ENCODE measurements around the gene SPARCL1. TPM values are rescaled to one million over a fixed set of nuclear protein-coding genes. Genes with fewer than 3 reads are reported as not detected.

Gene SPARCL1
- total and polyA plus RNA-seq, 2 experiments from 2014 or later, result 1.5 to 2.4 TPM

- TF ChIP-seq ZNF462 (CRISPR knock-in tag; IDR thresholded peaks at IDR 0.05), result no peak
- no peak for TF ChIP-seq EZH2 (IDR thresholded peaks at IDR 0.05; ENCODE audit: low read depth, unreplicated experiment)
Observed at GRCh38 chr4:87462102-87462501, 67.1 kb downstream of the SPARCL1 start (continued).

GRCh38 chr4:87461281-87461700 is 67.9 kb downstream of the SPARCL1 start:
- no peaks in the 10 kb centered on the region for H3F3A ChIP-seq (replicated peaks; ENCODE audit: low read depth)
- H3K9me2 ChIP-seq (ENCODE audit: insufficient read depth), result no peaks in the 10 kb centered on the region
- no peaks in the 10 kb centered on the region for H4K20me1 ChIP-seq (replicated peaks; ENCODE audit: insufficient read depth)
- DNase-seq (ENCODE audit: low spot score), result no peak
- H3K4me1 ChIP-seq (ENCODE audit: insufficient read depth), result peaks cover 13% of the 10 kb centered on the region
- Mint-ChIP-seq H3K36me3 (ENCODE audit: low read depth) (peaks cover 21% of the 10 kb centered on the region), H3K4me3 (no peak overlapping the region), H3K27ac (no peak overlapping the region), H3K27me3 (ENCODE audit: insufficient read depth, low read depth, poor library complexity) (no peaks in the 10 kb centered on the region), H3K9me3 (no peaks in the 10 kb centered on the region), H3K4me1 (peaks cover 9% of the 10 kb centered on the region; the same call in 2 of the 3 replicates)
- no peaks in the 10 kb centered on the region for H3K79me2 ChIP-seq (replicated peaks; ENCODE audit: insufficient read depth)
- 0 out of 2 replicates have a peak, but pooled peaks cover 6% of the 10 kb centered on the region for H3K36me3 ChIP-seq (ENCODE audit: insufficient read depth)
- peak overlapping the region; percentile 16; the same call in 1 of the 2 replicates for H3K4me2 ChIP-seq
- no peak overlapping the region for H3K4me3 ChIP-seq
- ATAC-seq, result no peak
- no peak overlapping the region for H3K27ac ChIP-seq (ENCODE audit: low read depth)
- no peaks in the 10 kb centered on the region for H3K27me3 ChIP-seq (ENCODE audit: insufficient read depth)
- no peak overlapping the region for H2AFZ ChIP-seq
- TF ChIP-seq JUNB (IDR thresholded peaks at IDR 0.05; ENCODE audit: unreplicated experiment), result no peak
- no peak for TF ChIP-seq STAT1 (IDR thresholded peaks at IDR 0.05; ENCODE audit: unreplicated experiment)
- no peak for TF ChIP-seq EZH2 (IDR thresholded peaks at IDR 0.05; ENCODE audit: low read depth, unreplicated experiment)
- TF ChIP-seq ZNF462 (CRISPR knock-in tag; IDR thresholded peaks at IDR 0.05), result no peak
- TF ChIP-seq CREB1 (CRISPR knock-in tag; IDR thresholded peaks at IDR 0.05; ENCODE audit: low read depth), result no peak
